Dermis blood vessel endothelial cell (primary cell): ENCODE data around the gene QRFP. TPM values are rescaled to one million over a fixed set of nuclear protein-coding genes. Genes with fewer than 3 reads are reported as not detected.
"Not testable (repeated sequence)": the region's sequence is repeated elsewhere in the genome, so short reads cannot be mapped to it uniquely, and the experiment has no call there.

ENCODE experiments used
- DNase-seq: peaks from one replicate; pipeline ENCODE4 v3.0.0; 2010
- total RNA-seq: library from RNA; depleted of rRNA; stranded (reverse); fragments of >200 nt; gene quantifications from 2 replicates; pipeline ENCODE4 v1.2.3, GENCODE V29; 2014

Gene QRFP
- total RNA-seq, 1 donor from 2014 or later: not detected

DNA sequence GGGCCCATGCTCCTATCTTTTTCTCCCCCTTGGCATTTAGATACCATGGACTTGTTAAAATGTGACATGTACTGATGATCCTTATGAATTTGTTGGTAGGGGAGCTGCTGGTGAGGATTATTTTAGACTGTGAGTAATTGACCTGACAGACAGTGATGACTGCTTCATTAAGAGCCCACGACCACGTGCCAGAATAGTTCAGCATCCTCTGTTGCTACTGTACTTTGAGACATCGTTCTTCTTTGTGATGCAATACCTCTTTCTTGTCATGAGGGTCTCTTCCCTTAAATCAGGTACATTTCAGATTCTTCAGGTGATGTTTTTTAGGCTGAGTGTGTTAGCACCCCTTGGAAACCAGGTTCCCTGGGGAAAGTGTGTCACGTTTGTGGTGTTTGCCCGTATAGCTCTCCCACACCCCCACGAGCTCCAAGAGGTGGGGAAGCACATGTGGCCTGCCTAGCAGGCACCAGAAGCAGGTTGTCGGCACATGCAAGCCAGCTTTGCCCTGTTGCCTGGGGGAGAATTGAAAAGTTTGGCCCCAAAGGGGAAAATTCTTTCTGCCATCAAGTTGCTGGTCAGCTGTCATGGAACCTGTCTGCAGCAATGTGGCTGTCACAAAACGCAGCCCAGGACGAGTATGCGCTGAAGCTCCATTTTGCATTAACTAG lies 25.1 kb downstream of the QRFP start:
- no peak for DNase-seq

DNA sequence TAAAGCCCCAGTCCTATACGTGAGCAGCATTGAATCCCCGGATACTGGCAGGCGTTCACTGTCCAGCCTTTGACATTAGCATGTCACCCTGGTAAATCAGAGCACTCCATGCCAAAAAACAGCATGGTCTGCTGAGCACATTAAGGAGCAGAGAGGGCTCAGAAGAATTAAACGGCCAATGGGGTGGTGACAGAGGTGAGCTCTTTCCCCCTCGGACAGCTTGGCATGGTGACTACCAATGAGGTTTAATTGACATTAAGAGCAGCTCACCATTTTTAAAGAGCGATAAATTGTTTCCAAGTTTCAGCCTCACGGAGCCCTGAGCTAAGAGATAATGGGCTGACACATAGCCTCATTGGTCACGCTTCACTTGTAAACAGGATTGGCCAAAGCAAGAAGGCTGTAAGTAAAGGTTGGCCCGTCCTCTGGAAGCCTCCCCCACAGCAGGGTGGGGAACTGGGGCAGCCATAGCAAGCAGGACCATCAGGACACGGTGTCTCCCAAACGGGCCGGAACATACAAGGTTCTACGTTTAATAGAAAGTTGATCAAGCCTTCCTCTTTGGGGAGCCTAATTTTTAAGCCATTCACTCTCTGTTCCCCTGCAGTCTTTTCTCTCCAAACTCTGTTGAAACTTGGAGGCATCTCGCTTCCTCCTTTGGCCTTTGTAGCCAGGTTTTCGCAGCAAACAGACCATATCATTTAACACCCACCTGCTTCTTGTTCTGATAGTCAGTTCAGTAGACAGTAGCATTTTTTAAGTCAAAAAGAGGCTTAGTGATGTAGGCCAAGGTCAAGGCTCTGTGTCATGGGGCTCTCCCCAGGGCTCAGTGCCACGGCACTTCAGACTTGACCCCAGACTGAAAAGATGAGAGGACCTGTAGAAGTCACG lies 25.9 kb downstream of the QRFP start:
- DNase-seq: no peak

DNA sequence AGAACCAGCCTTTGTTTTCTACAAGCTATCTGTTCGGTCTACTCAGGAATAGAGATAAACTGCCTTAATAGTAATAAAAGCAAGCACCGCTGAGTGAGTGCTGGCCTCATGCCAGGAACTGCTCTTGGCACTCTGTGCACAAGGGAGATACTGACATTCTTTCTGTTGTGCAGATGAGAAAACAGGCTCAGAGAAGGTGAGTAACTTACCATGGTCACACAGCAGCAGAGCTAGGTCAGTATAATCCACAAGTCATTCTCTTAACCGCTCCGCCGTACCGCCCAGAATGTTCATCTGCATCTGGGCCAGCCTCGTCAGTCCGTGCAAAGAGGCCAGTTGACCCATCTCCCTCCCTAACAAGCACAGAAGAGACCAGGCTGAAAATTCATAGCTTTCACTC lies 27.4 kb downstream of the QRFP start:
- peak; percentile 61 for DNase-seq

DNA sequence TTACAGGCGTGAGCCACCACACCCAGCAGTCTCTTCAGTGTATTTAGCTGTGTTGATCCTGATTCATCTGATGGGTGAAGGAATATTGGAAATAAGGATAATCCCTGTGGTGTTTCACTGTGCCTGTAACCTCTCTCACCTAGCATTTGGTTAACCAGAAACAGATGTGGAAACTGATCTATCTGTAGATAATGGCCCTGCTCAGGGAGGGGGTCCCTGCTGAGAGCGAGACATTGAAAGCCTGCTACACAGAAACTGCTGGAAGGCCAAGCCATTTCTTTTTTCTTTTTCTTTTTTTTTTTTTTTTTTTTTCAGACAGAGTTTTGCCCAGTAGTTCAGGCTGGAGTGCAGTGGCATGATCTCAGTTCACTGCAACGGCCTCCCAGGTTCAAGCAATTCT lies 28.4 kb downstream of the QRFP start:
- no peak for DNase-seq

DNA sequence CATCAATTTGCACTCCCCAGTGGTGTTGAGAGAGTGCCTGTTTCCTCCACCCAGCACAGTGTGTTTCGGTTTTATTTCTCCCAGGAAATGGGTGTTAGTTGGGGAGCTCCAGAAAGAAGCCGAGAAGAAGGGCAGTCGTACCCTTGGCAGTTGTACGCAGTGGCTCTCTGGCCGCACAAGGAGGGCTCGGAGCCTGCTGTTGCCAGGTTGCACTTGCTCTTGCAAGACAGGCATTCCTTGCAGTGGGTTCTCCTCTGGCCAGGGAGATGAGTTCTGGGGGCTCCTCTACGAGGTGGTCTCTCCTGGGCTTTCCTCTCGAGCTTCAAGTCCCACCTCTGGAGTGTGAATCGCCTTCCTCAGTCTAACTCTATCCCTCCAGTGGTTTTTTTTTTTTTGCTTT lies 29.1 kb downstream of the QRFP start:
- no peak for DNase-seq

DNA sequence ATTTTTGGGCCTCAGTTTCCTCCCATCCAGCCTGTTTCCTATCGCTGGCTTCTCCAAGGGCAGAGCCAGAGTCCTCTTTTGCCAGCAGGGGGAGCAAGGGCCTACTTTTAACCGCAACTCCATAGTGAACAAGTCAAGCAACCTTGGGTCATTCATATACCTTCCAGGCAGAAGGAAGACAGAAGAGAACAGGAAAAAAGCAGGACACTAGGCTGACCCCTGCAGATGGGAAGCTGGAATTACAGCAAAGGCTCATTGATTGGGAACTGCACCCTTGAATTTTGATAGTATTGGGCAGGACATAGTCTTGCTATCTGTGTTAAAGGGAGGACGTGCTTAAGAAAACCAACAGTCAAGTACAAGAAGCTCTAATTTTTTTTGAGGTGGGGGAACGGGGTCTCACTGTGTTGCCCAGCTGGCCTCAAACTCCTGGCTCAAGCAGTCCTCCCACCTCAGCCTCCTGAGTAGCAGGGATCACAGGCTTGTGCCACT lies 30.1 kb downstream of the QRFP start:
- DNase-seq: peak; percentile 86

DNA sequence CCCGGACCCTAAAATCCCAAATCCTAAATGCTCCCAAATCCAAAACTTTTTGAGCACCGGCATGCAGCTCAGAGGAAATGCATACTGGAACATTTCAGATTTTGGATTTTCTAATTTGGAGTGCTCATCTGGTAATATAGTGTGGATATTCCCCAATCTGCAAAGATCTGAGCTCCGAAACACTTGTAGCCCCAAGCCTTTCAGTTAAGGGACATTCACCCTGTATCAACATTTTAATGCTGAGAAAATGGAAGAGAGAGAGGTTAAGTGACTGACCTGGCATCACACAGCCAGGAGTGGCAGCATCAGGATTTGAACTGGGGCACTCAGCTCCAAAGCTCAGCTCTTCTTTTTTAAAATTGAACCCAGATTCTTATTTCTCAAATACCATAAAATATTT lies 30.7 kb downstream of the QRFP start:
- DNase-seq: no peak

DNA sequence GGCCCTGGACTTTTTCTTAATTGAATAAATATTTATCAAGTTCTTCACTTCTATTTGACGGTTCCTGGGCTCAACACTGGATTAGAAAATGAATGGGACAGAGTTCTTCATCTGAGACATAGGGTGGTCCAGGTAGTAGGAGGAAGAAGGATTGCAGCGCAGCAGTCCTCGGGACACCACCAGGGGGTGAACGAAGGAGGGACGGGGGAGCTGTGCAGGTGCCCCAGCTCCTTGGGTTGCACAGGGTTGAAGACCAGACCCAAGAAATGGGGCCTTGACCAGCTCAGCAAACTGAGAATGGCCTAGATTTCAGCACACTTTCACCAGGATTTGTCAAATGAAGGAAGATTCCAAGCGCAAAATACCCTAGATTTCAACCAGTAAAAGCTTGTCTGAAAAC lies 32.1 kb downstream of the QRFP start:
- DNase-seq: no peak

DNA sequence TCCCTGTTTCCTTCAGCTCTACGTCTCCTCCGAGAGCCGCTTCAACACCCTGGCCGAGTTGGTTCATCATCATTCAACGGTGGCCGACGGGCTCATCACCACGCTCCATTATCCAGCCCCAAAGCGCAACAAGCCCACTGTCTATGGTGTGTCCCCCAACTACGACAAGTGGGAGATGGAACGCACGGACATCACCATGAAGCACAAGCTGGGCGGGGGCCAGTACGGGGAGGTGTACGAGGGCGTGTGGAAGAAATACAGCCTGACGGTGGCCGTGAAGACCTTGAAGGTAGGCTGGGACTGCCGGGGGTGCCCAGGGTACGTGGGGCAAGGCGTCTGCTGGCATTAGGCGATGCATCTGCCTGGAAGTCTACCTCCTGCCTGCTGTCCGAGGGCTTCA lies 33.9 kb downstream of the QRFP start:
- no peak for DNase-seq

DNA sequence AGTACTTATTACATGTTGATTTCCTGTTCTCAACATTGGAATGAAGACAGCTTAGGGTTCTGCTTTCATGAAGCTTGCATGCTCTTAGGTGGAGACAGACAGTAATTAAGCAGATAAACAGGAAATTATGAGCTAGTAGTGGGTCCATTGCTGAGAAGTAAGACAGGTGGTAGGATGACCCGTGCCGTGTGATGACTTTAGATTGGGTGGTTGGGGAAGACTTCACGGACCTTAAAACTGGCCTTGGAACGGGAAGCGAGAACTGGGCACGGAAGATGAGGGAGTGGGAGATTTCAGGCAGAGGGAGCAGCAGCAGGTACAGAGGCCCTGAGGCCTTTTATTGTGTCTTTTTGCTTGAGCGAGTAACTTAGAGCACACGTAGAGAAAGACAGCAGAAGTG lies 34.4 kb downstream of the QRFP start:
- no peak for DNase-seq

DNA sequence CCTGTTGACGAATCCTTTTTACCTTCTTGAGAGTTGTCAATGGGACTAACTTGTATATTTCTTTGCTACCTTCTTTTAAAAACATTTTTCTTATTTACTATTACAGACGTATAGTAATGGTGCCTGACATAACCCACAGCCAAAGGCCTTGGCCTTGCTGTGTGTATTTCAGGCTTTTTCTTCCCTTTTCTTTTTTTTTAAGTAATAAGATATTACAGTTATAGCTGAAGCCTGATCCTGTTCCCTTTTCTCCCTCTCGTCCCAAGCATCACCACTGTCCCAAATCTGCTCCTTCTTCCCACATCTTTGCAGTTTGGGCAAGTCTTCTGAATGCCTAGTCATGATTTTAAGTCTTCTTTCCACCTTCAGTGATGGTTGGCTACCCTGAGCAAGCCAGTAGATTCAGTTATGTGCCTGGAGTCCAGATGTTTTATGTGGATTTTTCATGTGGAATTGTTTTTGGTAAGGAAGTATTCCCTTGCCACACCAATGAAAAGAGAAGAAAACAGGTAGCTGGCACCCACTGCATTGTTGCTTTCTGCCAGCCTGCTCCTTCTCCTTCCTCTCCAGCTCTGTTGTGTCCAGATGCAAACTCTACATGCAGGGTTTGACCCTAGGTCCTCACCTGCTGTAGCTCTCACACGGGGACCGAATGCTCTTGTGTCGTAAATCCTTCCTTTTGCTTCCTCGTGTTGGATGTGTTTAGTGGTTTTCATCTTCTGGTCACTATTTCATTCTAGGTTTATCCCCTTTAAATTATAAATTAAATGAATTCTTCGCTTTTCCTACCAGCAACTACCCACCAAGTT lies 35.0 kb downstream of the QRFP start:
- no peak for DNase-seq

DNA sequence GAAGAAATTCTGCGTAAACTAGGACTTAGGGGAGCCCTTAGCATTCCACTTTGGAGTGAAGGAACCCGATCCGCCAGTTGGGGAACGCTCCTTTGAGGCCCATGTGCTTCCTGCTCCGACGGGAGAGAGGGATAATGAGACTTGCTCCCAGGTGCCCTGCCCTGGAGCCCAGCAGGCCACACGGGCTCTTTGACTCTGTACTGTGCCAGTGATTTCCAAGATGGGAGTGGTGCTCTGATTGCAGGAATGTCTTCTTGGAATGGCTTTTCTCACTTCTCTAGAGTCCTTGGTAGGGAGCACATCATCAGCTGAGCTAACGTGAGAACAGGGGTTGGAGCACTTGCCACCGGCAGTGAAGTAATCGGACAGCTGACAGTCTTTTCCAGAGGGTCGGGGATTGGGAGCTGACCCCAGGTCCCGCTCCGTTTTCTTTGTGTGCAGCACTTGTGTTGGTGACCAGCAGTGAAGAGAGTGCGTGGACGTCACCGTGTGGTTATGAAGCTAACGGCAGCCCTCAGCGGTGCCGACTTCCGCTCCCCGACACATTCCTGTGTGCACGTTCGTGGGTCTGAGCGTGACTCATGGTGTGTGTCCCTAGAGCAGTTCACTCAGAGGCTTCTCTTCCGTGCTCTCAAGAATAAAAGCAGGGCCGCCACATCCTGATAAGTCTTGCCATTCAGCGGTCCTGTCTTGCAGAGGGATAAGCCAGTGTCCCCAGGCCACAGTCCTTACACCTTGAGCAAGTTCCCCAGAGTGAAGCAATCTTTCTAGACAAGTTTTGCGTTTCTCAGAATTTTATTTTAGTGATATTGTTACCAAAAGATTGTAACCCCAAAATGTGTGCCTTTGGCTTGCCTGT lies 35.9 kb downstream of the QRFP start:
- peak; percentile 96 for DNase-seq

DNA sequence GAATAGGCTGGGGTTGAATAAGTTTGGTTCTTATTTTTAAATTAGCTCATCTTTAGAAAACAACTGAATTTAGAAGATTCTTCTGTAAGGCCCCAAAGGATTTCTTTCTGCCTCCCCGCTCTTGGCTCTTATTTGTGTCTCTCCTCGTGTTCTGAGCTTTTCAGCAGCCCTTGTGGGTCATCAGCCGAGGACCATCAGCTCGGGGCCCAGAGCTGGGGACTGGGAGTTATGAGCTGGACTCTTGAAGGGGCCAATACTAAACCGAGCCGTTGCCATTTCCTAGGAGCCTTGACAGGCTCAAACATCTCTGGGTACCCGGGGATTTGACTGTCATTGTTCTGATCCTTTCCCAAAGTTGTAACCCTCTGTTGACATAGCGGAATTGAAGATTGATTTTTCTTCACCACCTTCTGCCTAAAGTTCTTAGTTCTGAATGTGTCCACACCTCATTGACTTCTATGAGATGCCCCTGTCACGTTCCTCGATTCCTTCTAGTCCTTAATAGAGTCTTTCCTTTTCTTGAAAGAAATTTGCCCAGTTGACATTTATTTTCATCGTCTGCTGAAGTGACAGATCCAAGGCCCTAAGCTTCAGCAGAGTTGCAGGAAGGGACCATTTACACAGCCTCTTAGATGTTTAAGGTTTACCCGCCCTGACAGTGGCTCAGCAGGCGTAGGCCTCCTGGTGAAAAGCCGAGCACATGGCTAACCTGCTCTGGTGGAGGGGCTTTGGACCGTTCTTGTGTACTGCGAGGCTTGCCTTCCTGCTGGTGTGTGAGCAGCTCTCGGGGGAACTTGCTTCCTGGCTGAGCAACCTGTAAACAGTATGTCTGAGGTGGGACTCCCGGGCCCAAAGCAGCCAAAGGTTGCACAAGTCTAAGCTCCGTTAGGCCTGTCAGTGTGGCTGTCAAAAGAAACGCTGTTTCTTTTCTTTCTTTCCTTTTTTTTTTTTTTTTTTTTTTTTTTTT lies 37.6 kb downstream of the QRFP start:
- no peak for DNase-seq

DNA sequence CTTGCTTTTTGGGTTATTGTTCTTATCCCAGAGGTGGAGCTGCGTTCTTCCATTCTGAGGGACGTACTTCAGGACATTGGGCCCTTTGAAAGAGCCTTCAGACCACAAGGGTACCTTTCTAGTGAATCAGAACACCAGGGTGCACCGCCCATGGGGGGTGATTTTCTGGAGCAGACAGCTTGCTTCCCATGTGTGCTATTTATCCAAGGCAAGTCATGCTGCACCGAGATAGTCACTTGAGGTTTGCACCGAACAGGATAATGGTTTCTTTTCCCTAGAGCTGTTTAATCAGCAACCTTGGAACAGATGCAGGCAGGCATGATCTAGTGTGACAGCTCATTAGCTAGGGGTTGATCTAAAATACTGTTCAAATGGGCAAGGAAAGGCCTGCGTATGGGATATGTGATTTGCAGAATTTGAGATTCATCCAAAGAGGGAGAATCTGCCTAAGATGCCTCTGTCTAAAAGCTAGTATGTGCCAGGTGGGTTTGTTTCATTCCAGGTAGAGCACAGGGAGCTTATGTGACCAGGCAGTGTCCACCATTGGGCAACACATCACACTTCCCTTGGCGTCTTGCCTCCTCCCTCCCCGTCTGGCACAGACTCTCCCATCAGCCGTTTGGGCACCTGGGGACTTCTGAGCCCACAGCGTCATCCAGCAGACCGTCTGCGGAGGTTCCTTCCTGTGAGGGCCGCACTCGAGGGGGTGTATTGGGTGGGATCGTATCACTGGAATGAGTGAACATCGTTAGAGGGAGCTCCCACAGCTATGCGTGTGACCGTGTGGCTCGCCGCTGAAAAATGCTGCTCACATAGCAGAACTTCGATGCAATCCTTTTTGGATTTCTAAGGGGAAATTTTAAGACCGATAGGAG lies 38.5 kb downstream of the QRFP start:
- DNase-seq: peak; percentile 67

DNA sequence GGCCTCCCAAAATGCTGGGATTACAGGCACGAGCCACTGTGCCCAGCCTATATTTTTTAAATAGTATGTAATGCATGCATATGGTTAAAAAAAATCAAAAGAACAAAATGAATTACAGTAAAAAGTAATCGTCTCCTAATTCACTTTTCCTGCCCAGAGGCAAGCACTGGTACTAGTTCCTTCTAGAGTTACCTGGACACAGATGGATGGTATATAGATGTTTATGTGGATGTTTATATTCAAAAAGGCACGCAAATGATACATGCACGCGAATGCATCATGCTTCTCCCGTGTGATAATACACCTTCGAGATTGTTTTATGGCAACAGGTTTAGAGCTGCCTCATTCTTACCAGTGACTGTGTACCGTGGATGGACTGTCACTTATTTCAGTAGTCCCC lies 40.1 kb downstream of the QRFP start:
- no peak for DNase-seq

DNA sequence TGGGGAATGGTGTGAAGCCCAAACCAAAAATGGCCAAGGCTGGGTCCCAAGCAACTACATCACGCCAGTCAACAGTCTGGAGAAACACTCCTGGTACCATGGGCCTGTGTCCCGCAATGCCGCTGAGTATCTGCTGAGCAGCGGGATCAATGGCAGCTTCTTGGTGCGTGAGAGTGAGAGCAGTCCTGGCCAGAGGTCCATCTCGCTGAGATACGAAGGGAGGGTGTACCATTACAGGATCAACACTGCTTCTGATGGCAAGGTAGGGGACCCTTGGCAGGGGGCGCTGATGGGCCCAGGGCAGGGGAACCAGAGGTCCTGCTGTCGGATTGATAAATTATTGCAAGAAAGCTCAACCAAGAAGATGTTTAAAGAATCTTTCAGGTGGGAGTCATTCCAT lies 41.8 kb downstream of the QRFP start:
- no peak for DNase-seq

DNA sequence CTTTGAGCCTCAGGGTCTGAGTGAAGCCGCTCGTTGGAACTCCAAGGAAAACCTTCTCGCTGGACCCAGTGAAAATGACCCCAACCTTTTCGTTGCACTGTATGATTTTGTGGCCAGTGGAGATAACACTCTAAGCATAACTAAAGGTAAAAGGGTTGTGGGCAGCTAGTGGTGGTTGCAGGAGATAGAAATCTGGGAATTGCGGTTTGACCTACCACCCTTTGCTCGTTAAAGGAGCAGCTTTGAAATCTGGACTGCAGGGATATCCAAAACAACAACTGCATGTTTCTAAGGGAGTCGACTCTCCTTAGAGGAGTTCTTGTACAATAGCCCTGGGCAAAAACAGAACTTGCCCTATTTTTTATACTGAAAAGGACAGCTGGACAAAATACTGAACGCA lies 42.5 kb downstream of the QRFP start:
- DNase-seq: no peak

DNA sequence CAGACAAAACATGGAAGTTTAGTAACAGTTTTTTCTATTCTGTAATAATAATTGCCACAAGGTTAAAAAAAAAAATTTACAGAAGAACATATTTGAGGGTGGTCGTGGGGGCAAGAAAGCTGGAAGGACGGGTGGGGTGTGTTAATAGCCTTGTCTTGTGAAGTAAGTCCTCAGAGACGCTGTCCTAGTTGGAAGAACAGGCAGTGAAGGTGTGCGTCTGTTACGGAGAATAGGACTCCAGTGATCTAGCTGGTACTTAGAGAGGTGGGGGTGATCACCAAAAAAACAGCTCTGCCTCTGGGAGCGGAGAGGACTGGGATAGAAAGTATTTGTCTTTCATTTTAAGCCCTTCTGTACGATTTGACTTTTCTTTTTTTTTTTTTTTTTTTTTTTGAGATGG lies 43.8 kb downstream of the QRFP start:
- DNase-seq: no peak

DNA sequence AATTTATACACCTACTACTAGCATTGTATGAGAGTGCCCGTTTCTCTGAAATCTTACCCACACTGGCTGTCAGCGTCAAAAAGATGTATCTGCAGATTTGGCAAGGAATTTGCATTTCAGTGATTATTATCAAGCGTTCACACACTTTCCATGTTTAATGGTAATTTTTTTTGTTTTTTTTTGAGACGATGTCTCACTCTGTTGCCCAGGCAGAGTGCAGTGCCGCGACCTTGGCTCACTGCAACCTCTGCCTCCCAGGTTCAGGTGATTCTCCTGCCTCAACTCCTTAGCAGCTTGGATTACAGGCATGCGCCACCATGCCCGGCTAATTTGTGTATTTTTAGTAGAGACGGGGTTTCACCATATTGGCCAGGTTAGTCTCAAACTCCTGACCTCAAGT lies 47.3 kb downstream of the QRFP start:
- no peak for DNase-seq

DNA sequence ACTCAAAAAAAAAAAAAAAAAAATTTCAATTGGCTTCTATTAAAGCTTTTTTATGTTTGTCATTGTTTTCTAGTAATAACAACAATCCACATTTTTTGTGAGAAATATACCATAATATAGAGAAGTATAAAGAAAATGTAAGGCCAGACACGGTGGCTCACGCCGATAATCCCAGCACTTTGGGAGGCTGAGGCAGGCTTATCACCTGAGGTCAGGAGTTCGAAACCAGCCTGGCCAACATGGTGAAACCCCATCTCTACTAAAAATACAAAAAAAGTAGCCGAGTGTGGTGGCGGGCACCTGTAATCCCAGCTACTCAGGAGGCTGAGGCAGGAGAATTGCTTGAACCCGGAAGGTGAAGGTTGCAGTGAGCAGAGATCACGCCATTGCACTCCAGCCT lies 48.1 kb downstream of the QRFP start:
- not testable (repeated sequence) for DNase-seq
